Omental fat pad (tissue), 4 donors: ENCODE measurements around the gene SH3D19. TPM values are rescaled to one million over a fixed set of nuclear protein-coding genes. Genes with fewer than 3 reads are reported as not detected.
"Not testable (repeated sequence)": the region's sequence is repeated elsewhere in the genome, so short reads cannot be mapped to it uniquely, and the experiment has no call there.

Experiments used
- ATAC-seq: fragments of 150-250 bp; one replicate; pipeline ENCODE4 v1.9.1; 2016; ENCODE audit warnings: mild to moderate bottlenecking, moderate library complexity; ENCODE audit not compliant: low FRiP score
- DNase-seq: peaks from one replicate; pipeline ENCODE4 v3.0.0-alpha.2; 2019; ENCODE audit warnings: low spot score
- CTCF ChIP-seq, 3 donors: fragments of 450-650 bp; IDR thresholded peaks; one replicate each; pipeline ENCODE4 v1.5.1; 2016 to 2017; ENCODE audit warnings: antibody characterized with exemption in 3 of 3, mild to moderate bottlenecking in 3 of 3, moderate library complexity in 2 of 3
- total RNA-seq, 4 donors: library from RNA; depleted of rRNA; stranded (reverse); fragments of >200 nt; gene quantifications; one replicate each; pipeline ENCODE4 v1.1.0, GENCODE V29; 2016

The SH3D19 gene
- total RNA-seq, 4 donors from 2014 or later = 161 to 226 (median 191) TPM

GRCh38 chr4:151276787-151277562 lies 48.4 kb downstream of the SH3D19 start, which contains the start of gene PRSS48:
TSS of gene PRSS48 (plus strand) at chr4:151277161. CDS start at chr4:151277173, 12 bp downstream.
- TF ChIP-seq CTCF (IDR thresholded peaks at IDR 0.05) = no peak
- DNase-seq (no peak), ATAC-seq (no peak)

GRCh38 chr4:151268905-151269304 lies 56.5 kb downstream of the SH3D19 start:
- DNase-seq, ATAC-seq: not testable (repeated sequence)

GRCh38 chr4:151267822-151268535 lies 57.4 kb downstream of the SH3D19 start:
- no peak for ATAC-seq
- TF ChIP-seq CTCF (IDR thresholded peaks at IDR 0.05) = no peak
- DNase-seq = no peak

GRCh38 chr4:151267104-151267503 lies 58.3 kb downstream of the SH3D19 start:
- TF ChIP-seq CTCF (IDR thresholded peaks at IDR 0.05) = no peak
- DNase-seq (no peak), ATAC-seq (no peak)

GRCh38 chr4:151266497-151266896 lies 58.9 kb downstream of the SH3D19 start:
- ATAC-seq = no peak
- TF ChIP-seq CTCF (IDR thresholded peaks at IDR 0.05) = no peak
- DNase-seq = no peak

GRCh38 chr4:151263455-151263854 lies 62.0 kb downstream of the SH3D19 start:
- no peak for TF ChIP-seq CTCF (IDR thresholded peaks at IDR 0.05)
- ATAC-seq (no peak), DNase-seq (no peak)

GRCh38 chr4:151260526-151260925 lies 64.9 kb downstream of the SH3D19 start:
- ATAC-seq (no peak), DNase-seq (no peak)
- no peak for TF ChIP-seq CTCF (IDR thresholded peaks at IDR 0.05)
